ENCODE data around the gene TREM1. TPM values are rescaled to one million over a fixed set of nuclear protein-coding genes. Genes with fewer than 3 reads are reported as not detected.

TREM1 gene
- total and polyA plus RNA-seq, 8 donors = 0.44 to 65.3 (median 1.8) TPM

DNA sequence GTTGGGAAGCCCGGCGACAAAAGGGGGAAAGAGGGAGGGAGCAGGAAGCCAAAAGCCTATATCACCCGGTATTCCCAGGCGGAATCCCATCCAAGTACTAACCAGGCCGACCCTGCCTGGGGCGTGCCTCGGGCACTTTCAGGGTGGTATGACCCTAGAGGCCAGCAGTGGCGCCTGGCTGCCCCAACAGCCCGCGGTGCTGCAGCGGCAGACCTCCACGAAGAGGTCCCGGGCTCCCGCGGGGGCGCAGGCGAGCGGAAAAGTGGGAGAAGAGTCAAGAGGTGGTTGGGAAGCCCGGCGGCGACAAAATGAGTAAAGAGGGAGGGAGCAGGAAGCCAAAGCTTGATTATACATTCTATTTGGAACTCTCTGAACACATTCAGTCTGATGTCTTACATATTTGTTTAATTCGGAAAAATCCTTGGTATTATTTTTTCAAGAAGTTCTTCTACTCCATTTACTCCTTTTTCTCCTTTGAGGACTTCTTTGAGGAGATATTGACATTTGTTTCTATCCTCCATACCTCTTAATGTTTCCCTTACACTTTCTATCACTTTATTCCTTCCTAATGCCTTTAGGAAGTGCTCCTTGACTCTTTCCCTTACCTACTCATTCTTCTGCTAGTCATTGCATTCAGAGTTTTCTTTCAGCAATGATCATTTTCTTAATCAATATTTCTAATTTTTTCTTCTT lies 46.9 kb downstream of the TREM1 start:
- H3K27me3 ChIP-seq = peaks cover 29 to 35% of the 10 kb centered on the region in 2 donors
- no peaks in the 10 kb centered on the region for H3K36me3 ChIP-seq
- no peak for DNase-seq
- no peak overlapping the region for H3K27ac ChIP-seq
- H3K9me3 ChIP-seq = no peaks in the 10 kb centered on the region
- intact Hi-C loops (cut with DNase I) = no loop called here
- no peak for ATAC-seq
- TF ChIP-seq, protein P1, sequence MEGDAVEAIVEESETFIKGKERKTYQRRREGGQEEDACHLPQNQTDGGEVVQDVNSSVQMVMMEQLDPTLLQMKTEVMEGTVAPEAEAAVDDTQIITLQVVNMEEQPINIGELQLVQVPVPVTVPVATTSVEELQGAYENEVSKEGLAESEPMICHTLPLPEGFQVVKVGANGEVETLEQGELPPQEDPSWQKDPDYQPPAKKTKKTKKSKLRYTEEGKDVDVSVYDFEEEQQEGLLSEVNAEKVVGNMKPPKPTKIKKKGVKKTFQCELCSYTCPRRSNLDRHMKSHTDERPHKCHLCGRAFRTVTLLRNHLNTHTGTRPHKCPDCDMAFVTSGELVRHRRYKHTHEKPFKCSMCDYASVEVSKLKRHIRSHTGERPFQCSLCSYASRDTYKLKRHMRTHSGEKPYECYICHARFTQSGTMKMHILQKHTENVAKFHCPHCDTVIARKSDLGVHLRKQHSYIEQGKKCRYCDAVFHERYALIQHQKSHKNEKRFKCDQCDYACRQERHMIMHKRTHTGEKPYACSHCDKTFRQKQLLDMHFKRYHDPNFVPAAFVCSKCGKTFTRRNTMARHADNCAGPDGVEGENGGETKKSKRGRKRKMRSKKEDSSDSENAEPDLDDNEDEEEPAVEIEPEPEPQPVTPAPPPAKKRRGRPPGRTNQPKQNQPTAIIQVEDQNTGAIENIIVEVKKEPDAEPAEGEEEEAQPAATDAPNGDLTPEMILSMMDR (IDR thresholded peaks at IDR 0.05) = no peak
- H3K4me3 ChIP-seq = no peak overlapping the region
- H3K4me1 ChIP-seq = no peaks in the 10 kb centered on the region

DNA sequence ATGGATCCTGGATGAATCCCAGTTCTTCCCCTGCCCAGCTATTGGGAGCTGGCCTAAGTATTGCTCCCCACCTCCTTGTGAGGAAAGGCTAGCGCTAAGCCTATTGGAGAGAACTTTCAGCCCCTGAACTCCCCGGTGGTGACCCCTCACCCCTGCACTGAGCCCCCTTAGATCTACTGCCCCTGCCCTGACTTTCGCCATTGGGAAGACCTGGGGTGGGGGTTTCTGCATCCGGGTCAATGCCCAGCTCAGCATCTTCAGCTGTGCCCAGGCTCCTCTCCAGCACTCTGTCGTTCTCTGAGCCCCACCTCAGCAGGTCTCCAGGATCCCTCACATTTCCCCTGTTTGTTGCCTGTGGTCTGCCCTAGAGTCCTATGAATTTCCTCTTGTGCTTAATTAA lies 49.4 kb downstream of the TREM1 start:
- intact Hi-C loops (cut with DNase I) = no loop called here
- Histone ChIP-seq H3K4me3 (no peak overlapping the region), H3K27me3 (peaks cover 29 to 35% of the 10 kb centered on the region in 2 donors), H3K9me3 (no peaks in the 10 kb centered on the region), H3K36me3 (no peaks in the 10 kb centered on the region), H3K27ac (no peak overlapping the region), H3K4me1 (no peaks in the 10 kb centered on the region)
- TF ChIP-seq, protein P1 (IDR thresholded peaks at IDR 0.05) = no peak
- ATAC-seq (no peak), DNase-seq (no peak)

DNA sequence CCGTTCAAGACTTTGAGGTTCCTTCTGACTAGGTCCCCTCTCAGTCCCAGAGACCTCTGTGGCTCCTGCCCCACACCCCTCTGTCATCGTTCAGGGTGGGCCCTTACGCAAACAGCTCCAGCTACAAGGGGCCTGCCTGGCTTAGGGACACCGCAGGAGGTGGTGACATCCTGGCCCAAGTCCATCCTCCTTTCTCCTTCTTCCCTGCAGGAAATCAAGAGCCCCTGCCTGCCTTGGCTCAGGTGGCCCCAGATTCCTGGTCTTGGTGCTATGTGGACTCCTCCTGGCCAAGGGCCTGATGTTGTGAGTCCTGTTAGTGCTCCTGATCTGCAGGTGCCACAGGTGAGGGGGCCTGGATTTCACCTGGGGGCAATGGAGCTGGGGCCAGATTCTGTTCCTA lies 50.2 kb downstream of the TREM1 start:
- DNase-seq = no peak
- no peak overlapping the region for H3K27ac ChIP-seq
- H3K9me3 ChIP-seq = no peaks in the 10 kb centered on the region
- no peak overlapping the region for H3K4me3 ChIP-seq
- no peaks in the 10 kb centered on the region for H3K4me1 ChIP-seq
- intact Hi-C loops (cut with DNase I) = no loop called here
- no peaks in the 10 kb centered on the region for H3K36me3 ChIP-seq
- ATAC-seq = no peak
- H3K27me3 ChIP-seq = peaks cover 24 to 35% of the 10 kb centered on the region in 2 donors
- TF ChIP-seq, protein P1 (IDR thresholded peaks at IDR 0.05) = no peak

DNA sequence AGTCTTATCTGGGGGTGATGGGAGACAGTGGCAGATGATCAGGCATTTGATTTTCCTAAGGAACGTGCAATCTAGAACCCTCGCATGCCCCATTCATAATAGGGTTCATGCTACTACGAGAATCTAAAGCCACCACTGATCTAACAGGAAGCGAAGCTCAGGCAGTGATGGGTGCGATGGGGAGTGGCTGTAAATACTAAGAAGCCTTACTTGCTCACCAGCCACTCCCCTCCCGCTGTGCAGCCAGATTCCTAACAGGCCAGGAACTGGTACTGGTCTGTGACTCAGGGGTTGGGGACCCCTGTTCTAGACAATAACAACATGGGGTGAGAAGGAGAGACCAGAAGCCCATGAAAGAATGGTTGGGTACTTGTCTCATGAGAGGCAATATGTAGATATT lies 53.8 kb downstream of the TREM1 start:
- TF ChIP-seq, protein P1 (IDR thresholded peaks at IDR 0.05) = no peak
- Histone ChIP-seq H3K4me1 (peaks cover 0 to 7% of the 10 kb centered on the region in 2 donors), H3K9me3 (no peaks in the 10 kb centered on the region), H3K4me3 (no peak overlapping the region), H3K27ac (no peak overlapping the region), H3K36me3 (no peaks in the 10 kb centered on the region), H3K27me3 (peaks cover 0 to 3% of the 10 kb centered on the region in 2 donors)
- ATAC-seq (no peak), DNase-seq (no peak)
- intact Hi-C loops (cut with DNase I) = no loop called here

DNA sequence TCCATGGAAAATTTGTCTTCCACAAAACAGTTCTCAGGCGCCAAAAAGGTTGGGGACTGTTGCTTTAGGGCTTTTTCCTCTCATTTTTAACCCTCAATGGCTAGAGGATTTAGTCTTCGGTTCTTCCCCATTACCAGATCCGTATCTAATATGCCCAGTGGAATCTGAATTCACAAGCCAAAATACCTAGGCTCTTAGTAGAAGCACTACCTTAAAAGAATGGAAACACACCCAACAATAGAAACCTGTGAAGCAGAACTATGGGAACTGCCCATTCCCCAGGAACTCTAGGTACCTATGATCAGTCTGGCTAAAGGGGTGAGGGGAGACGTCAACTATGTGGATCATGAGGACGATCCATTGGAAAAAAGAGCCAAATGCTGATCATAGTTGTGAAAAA lies 55.2 kb downstream of the TREM1 start:
- intact Hi-C loops (cut with DNase I) = no loop called here
- H3K4me3 ChIP-seq = no peak overlapping the region
- TF ChIP-seq, protein P1 (IDR thresholded peaks at IDR 0.05) = no peak
- DNase-seq (no peak), ATAC-seq (no peak)
- no peaks in the 10 kb centered on the region for H3K9me3 ChIP-seq
- peaks cover 0 to 16% of the 10 kb centered on the region in 2 donors for H3K27me3 ChIP-seq
- H3K27ac ChIP-seq = no peak overlapping the region
- no peaks in the 10 kb centered on the region for H3K36me3 ChIP-seq
- H3K4me1 ChIP-seq = peaks cover 0 to 7% of the 10 kb centered on the region in 2 donors
